Stimulated activated effector memory CD8-positive, alpha-beta T cell treated with anti-CD3 and anti-CD28 coated beads, Interleukin-12 subunit alpha, Interleukin-12 subunit beta, amount 100 ng/mL, for 72 hours (primary cell): ENCODE results near the gene JARID2.

ENCODE experiments used
- ATAC-seq: fragments of 150-1000 bp; cut with Tn5 transposase; 2 replicates; pipeline ENCODE4 v1.10.0; 2021
- DNase-seq, 2 donors: peaks; one replicate each; pipeline ENCODE4 v3.0.0; 2021 to 2022; ENCODE audit warnings: low spot score in 2 of 2
- H3K27ac Mint-ChIP-seq: one replicate; pipeline ENCODE4 v1.8.0; 2022; ENCODE audit warnings: mild to moderate bottlenecking, mixed read lengths
- H3K36me3 Mint-ChIP-seq: one replicate; pipeline ENCODE4 v1.8.0; 2022; ENCODE audit warnings: mild to moderate bottlenecking, mixed read lengths
- H3K4me1 Mint-ChIP-seq: one replicate; pipeline ENCODE4 v1.8.0; 2022; ENCODE audit warnings: mixed read lengths
- H3K4me3 Mint-ChIP-seq: one replicate; pipeline ENCODE4 v1.8.0; 2022; ENCODE audit warnings: mild to moderate bottlenecking, mixed read lengths
- H3K9me3 Mint-ChIP-seq: one replicate; pipeline ENCODE4 v1.8.0; 2022; ENCODE audit warnings: mixed read lengths

JARID2 gene

DNA sequence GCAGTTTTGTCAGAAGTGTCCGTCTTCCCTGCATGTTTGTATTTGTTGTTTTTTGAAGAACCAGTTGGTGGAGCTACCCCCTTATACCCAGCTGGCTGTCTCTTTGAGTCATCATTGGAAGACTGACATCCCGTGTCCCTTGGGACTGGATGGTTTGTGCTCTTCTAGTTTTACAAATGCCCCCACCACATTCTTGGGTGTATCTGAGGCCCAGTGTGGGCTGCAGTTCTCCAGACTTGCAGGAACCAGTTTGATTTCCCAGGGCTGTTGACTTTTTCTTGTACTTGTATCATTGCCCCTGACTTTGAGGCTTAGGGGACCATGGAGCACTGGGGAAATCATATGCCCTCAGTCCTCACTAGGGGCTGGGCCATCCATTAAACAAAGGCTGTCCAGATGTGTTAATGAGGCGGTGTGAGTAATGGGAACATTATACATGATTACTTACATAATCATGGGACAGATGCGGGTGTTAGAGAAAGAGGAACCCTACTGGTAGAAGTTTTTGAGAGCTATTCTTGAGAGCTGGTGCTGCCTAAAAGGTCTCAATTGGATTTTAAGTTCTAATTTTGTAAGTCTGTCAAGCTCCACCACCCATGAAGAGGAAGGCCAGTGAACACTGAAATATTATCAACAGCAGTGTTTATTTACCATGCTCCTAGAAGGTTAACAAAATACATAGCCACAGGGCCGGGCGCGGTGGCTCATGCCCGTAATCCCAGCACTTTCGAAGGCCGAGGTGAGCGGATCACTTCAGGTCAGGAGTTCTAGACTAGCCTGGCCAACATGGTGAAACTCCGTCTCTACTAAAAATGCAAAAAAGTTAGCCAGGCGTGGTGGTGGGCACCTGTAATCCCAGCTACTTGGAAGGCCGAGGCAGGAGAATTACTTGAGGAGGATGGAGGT, 8.5 kb downstream of the JARID2 start:
- Mint-ChIP-seq H3K27ac (peak overlapping the region; percentile 82), H3K9me3 (no peaks in the 10 kb centered on the region), H3K4me3 (peak overlapping the region; percentile 99), H3K36me3 (peaks cover 66% of the 10 kb centered on the region), H3K4me1 (peaks cover 100% of the 10 kb centered on the region)
- DNase-seq: no peak
- no peak for ATAC-seq

DNA sequence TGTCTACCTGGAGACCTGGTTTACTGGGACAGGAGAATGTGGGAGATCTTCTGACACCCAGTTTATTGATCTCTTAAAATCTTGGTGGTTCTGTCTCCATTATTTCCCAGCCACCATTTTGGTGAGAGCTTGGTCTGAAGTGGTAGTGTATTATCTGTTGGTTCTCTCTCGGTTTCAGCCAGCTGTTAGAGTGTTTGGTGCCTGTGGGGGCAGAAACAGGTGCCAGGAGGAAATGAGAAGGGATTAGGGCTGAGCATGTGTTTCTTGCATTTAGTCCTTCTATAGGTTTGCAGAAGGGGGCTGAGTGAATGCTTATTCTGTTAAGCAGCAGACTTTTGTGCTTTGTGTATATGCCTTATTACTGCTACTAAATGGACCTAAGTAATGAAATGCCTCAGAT, 9.6 kb downstream of the JARID2 start:
- Mint-ChIP-seq H3K4me3 (peak overlapping the region; percentile 99), H3K36me3 (peaks cover 70% of the 10 kb centered on the region), H3K27ac (peak overlapping the region; percentile 18), H3K4me1 (peaks cover 100% of the 10 kb centered on the region), H3K9me3 (no peaks in the 10 kb centered on the region)
- DNase-seq (no peak), ATAC-seq (peak; percentile 74)

DNA sequence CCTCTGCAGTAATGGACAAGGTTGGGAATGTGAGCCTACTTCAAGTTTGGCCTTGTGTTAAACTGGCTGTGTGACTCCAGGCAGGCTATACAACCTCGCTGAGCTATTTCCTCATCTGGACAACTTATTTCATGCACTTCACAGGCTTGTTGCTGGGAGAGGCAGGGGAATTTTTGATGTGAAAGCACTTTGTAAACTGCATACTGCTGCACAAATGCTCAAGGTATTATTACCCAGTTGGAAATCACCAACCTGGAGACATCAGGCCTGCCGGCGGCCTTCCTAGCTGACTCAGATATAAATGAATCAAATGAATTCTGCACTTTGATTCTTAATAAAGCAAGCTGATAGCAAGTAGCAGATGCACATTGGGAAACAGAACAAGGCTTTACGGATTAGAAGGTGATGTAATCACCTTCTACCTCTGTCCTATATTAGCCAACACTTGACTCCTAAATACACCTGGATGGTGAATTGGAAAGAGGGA, 10.1 kb downstream of the JARID2 start:
- Mint-ChIP-seq H3K36me3 (peaks cover 70% of the 10 kb centered on the region), H3K27ac (peak overlapping the region; percentile 18), H3K4me3 (peak overlapping the region; percentile 99), H3K9me3 (no peaks in the 10 kb centered on the region), H3K4me1 (peaks cover 100% of the 10 kb centered on the region)
- DNase-seq (no peak), ATAC-seq (no peak)

DNA sequence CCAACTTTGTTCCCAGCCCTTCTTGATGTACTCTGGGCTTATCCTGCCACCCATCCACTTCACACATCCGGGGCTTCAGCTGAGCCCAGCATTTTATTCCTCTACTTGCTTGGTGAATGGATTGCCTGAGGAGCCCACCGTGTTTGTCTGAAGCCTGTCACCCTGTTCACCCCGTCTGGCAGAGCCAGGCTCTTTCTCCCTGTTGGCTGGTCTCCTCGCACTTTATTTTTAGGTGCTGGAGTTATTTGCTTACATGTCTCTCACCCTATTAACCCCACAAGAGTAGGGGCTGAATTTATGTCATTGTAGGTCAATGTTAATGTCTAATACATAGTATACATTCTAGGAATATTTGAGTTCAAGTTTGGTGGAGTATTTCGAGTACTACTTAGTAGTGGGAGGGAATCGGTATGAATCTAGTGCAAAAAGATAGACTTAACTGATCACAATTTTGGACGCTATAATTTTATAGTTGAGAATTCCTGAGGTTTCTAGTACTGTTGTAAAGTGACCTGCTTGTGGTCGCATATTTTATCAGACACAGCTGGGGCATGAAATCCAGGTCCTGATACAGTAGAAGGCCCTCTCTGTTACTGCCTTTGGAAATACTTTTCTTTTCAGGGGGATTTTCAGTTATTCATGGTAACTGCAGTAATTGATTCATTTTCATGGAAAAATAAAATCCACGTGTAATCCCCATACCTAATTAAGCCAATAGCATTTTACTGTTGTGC, 10.8 kb downstream of the JARID2 start:
- H3K4me3 Mint-ChIP-seq: no peak overlapping the region
- peaks cover 70% of the 10 kb centered on the region for H3K36me3 Mint-ChIP-seq
- ATAC-seq (no peak), DNase-seq (no peak)
- H3K4me1 Mint-ChIP-seq: peaks cover 98% of the 10 kb centered on the region
- H3K9me3 Mint-ChIP-seq: no peaks in the 10 kb centered on the region
- H3K27ac Mint-ChIP-seq: no peak overlapping the region

GRCh38 chr6:15257357-15258132, 11.7 kb downstream of the JARID2 start:
- peaks cover 95% of the 10 kb centered on the region for H3K4me1 Mint-ChIP-seq
- H3K36me3 Mint-ChIP-seq: peaks cover 79% of the 10 kb centered on the region
- ATAC-seq: no peak
- peak overlapping the region; percentile 3 for H3K4me3 Mint-ChIP-seq
- DNase-seq: no peak
- peak overlapping the region; percentile 41 for H3K27ac Mint-ChIP-seq
- H3K9me3 Mint-ChIP-seq: no peaks in the 10 kb centered on the region

DNA sequence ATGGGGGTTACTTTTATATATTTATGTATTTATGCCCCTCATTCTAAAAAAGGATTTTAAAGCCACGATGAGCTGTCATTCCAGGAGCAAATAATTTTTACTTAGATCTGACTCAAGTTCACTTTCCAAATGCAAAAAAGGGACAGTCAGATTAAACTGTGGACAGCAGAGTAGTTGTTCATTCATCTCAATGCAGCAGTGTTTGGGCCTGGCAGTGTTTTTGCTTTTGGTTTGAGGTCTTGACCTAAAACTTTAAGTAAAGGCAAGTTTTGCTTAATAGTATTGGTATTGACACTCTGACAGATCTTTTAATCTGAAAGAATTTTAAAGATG, 13.9 kb downstream of the JARID2 start:
- no peak for DNase-seq
- H3K9me3 Mint-ChIP-seq: no peaks in the 10 kb centered on the region

DNA sequence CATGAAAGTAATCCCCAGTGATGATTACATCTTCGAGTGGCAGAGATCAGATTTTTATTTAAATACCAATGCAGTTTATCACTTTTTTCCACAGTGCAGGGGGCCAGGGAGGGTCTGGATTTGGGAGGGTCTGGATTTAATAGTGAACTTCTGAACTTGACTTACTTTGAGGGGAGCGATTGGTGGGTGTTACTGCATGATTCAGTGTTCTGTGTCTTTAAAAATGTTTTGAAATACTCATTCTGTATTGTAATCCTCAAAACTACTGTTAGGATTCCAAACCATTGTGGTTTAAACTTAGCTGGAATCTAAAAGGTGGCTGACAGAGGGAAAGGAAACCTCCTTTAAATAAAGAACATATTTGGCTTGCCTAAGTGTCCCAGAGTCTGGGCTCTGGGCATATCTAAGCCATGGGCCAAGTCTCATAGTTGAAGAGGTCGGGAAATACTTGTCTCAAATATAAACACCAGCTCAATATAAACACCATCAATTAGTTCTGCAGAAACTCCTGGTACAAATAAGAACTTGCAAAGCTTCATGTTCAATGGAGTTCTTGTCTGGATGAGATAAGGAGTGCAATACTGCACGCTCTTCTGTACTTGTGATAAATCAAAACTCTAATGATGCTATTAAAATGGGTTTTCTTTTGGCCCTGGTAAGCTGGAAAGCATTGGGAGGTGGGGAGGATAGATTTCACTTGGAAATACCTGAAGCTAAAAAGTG, 14.4 kb downstream of the JARID2 start:
- Mint-ChIP-seq H3K9me3 (no peaks in the 10 kb centered on the region), H3K36me3 (peaks cover 71% of the 10 kb centered on the region), H3K4me3 (peak overlapping the region; percentile 5), H3K4me1 (peaks cover 87% of the 10 kb centered on the region), H3K27ac (peak overlapping the region; percentile 9)
- DNase-seq (no peak), ATAC-seq (no peak)

More for the DNA sequence above, 13.9 kb downstream of the JARID2 start:
- ATAC-seq: no peak
- Mint-ChIP-seq H3K36me3 (peaks cover 77% of the 10 kb centered on the region), H3K27ac (peak overlapping the region; percentile 9), H3K4me1 (peaks cover 93% of the 10 kb centered on the region), H3K4me3 (peak overlapping the region; percentile 5)

GRCh38 chr6:15263780-15264374, 18.0 kb downstream of the JARID2 start:
- peaks cover 47% of the 10 kb centered on the region for H3K36me3 Mint-ChIP-seq
- DNase-seq (no peak), ATAC-seq (no peak)
- H3K4me1 Mint-ChIP-seq: peaks cover 87% of the 10 kb centered on the region
- H3K9me3 Mint-ChIP-seq: no peaks in the 10 kb centered on the region
- no peak overlapping the region for H3K27ac Mint-ChIP-seq
- no peak overlapping the region for H3K4me3 Mint-ChIP-seq

DNA sequence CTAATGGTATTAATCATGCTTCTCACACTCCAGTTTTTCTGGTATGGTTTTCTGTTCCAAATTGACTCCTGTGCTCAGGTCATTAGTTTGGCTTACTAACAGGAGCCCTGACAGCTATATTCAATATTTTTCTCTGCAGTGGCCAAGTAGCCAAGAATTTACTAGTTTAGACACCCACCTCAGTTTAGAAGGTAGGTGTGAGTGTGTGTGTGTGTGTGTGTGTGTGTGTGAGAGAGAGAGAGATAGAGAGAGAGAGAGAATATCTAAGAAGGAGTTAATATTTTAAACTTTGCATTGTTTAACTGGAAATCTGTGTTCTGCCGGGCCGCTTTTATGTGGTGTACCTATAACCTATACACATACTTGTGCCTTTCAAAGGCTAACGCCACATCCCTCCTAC, 18.5 kb downstream of the JARID2 start:
- peaks cover 87% of the 10 kb centered on the region for H3K4me1 Mint-ChIP-seq
- ATAC-seq (no peak), DNase-seq (no peak)
- no peak overlapping the region for H3K4me3 Mint-ChIP-seq
- H3K36me3 Mint-ChIP-seq: peaks cover 47% of the 10 kb centered on the region
- peak overlapping the region; percentile 8 for H3K27ac Mint-ChIP-seq
- H3K9me3 Mint-ChIP-seq: no peaks in the 10 kb centered on the region

- H3K4me1 Mint-ChIP-seq: peaks cover 87% of the 10 kb centered on the region
- peak overlapping the region; percentile 8 for H3K27ac Mint-ChIP-seq
- no peak overlapping the region for H3K4me3 Mint-ChIP-seq
- peaks cover 42% of the 10 kb centered on the region for H3K36me3 Mint-ChIP-seq
- no peaks in the 10 kb centered on the region for H3K9me3 Mint-ChIP-seq
- no peak for ATAC-seq
- no peak for DNase-seq
Measured at GRCh38 chr6:15264902-15265761, 19.3 kb downstream of the JARID2 start.

- Mint-ChIP-seq H3K4me1 (peaks cover 84% of the 10 kb centered on the region), H3K4me3 (peak overlapping the region; percentile 11), H3K9me3 (no peaks in the 10 kb centered on the region), H3K27ac (no peak overlapping the region), H3K36me3 (peaks cover 37% of the 10 kb centered on the region)
- ATAC-seq (no peak), DNase-seq (no peak)
Measured at GRCh38 chr6:15265787-15266186, 19.9 kb downstream of the JARID2 start.

- H3K4me3 Mint-ChIP-seq: peak overlapping the region; percentile 11
- DNase-seq (no peak), ATAC-seq (no peak)
- peaks cover 30% of the 10 kb centered on the region for H3K36me3 Mint-ChIP-seq
- peak overlapping the region; percentile 74 for H3K27ac Mint-ChIP-seq
- H3K4me1 Mint-ChIP-seq: peaks cover 84% of the 10 kb centered on the region
- H3K9me3 Mint-ChIP-seq: no peaks in the 10 kb centered on the region
Measured at GRCh38 chr6:15266423-15266996, 20.6 kb downstream of the JARID2 start.

DNA sequence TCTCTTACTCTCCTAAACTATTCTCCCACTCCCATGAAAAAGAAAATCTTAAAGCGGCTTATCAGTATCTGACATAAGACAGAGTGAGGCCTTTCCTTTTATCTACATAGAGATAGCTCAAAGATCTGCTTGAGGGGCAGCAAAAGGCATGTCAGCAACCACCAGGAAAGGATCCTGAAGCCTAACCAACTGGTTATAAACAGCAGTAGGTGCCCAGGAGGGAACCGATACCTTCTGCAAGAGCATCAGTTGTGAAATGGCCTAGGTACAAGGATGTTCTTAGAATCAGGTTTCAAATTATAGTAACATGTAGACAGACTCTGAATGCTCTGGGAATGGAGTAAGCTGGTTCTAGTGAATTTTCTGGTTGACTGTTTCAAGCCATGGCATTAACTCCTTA, 21.4 kb downstream of the JARID2 start:
- ATAC-seq (no peak), DNase-seq (no peak)
- Mint-ChIP-seq H3K4me1 (peaks cover 85% of the 10 kb centered on the region), H3K36me3 (peaks cover 23% of the 10 kb centered on the region), H3K9me3 (no peaks in the 10 kb centered on the region), H3K4me3 (no peak overlapping the region), H3K27ac (peak overlapping the region; percentile 74)
